Panc1 (cell line): ENCODE data around the gene LARP1. TPM values are rescaled to one million over a fixed set of nuclear protein-coding genes. Genes with fewer than 3 reads are reported as not detected.

ENCODE experiments used
- ATAC-seq: fragments of 200-7000 bp; cut with Tn5 transposase; 2 replicates; pipeline ENCODE4 v1.9.1; 2020; ENCODE audit warnings: mild to moderate bottlenecking, moderate library complexity
- BruUV-seq: library from RNA; stranded (reverse); fragments of 400-500 nt; replicated peaks from 2 replicates; lab custom pipeline; 2021; lab: Mats Ljungman, UMichigan
- CTCF ChIA-PET: fragments of 300-600 bp; sonication (Branson Sonifier 250); formaldehyde crosslinking; loops from one replicate; lab custom pipeline; 2022; ENCODE audit warnings: antibody characterized with exemption; lab: Charles Lee
- POLR2A ChIA-PET: fragments of 300-600 bp; sonication (Branson Sonifier 250); formaldehyde crosslinking; loops from one replicate; lab custom pipeline; 2022; ENCODE audit warnings: antibody characterized with exemption; lab: Charles Lee
- DNase-seq: peaks from one replicate; pipeline ENCODE4 v3.0.0-alpha.2; 2010; ENCODE audit warnings: low read depth, low spot score
- H3K27ac ChIP-seq: 2 replicates; pipeline ENCODE4 v1.5.1; 2011; ENCODE audit warnings: mild to moderate bottlenecking, low read length, inconsistent platforms
- H3K27me3 ChIP-seq: fragments of 200-500 bp; sonication (Bioruptor generic); 2 replicates; pipeline ENCODE4 v1.6.0; 2014; ENCODE audit warnings: low read length, inconsistent platforms; ENCODE audit not compliant: control insufficient read depth, insufficient read depth
- H3K36me3 ChIP-seq: fragments of 200-500 bp; sonication (Bioruptor generic); 2 replicates; pipeline ENCODE4 v1.5.1; 2014; ENCODE audit warnings: inconsistent platforms, mild to moderate bottlenecking, low read length, moderate library complexity; ENCODE audit not compliant: control insufficient read depth, insufficient read depth
- H3K4me1 ChIP-seq: 2 replicates; pipeline ENCODE4 v1.5.1; 2011; ENCODE audit warnings: inconsistent platforms, mild to moderate bottlenecking, low read length, moderate library complexity; ENCODE audit not compliant: control insufficient read depth, insufficient read depth
- H3K4me3 ChIP-seq, 2 experiments: 2 replicates each; pipeline ENCODE4 v1.5.1; 2011 to 2012; ENCODE audit warnings: low read depth in 2 of 2, low read length in 2 of 2, mild to moderate bottlenecking in 2 of 2, inconsistent platforms in 1 of 2, moderate library complexity in 1 of 2
- H3K9me3 ChIP-seq: fragments of 200-500 bp; sonication (Bioruptor generic); 2 replicates; pipeline ENCODE4 v1.5.1; 2014; ENCODE audit warnings: low read depth, mild to moderate bottlenecking, inconsistent platforms, low read length, moderate library complexity; ENCODE audit not compliant: control insufficient read depth, insufficient read depth
- POLR2AphosphoS5 ChIP-seq: IDR thresholded peaks from 2 replicates; pipeline ENCODE4 v1.6.1; 2012; ENCODE audit warnings: mild to moderate bottlenecking, low read depth, low read length, moderate library complexity
- SIN3A ChIP-seq: IDR thresholded peaks from 2 replicates; pipeline ENCODE4 v1.6.1; 2012; ENCODE audit warnings: low read depth, mild to moderate bottlenecking, low read length, moderate library complexity, borderline replicate concordance; ENCODE audit not compliant: insufficient read depth
- TCF7L2 ChIP-seq: IDR thresholded peaks from 2 replicates; pipeline ENCODE4 v1.6.1; 2011; ENCODE audit warnings: mild to moderate bottlenecking, low read depth, low read length, inconsistent platforms
- in situ Hi-C: cut with HindIII; loops from 2 replicates; pipeline ENCODE4 v1.10.0; 2016; ENCODE audit warnings: low sequenced_read_pairs, low pct_unique_long_range_greater_than_20kb
- intact Hi-C: fragments of 100-400 bp; cut with micrococcal nuclease; formaldehyde crosslinking; loops from one replicate; pipeline ENCODE4 v1.10.0; 2022; ENCODE audit not compliant: unreplicated experiment
- total RNA-seq: library from RNA; stranded (reverse); gene quantifications from one replicate; pipeline ENCODE4 v1.2.1, GENCODE V29; 2021; ENCODE audit not compliant: unreplicated experiment
- TF ChIP-seq, protein P1 (sequence below): fragments of 450-650 bp; IDR thresholded peaks from 2 replicates; pipeline ENCODE4 v1.5.1; 2017; ENCODE audit warnings: mild to moderate bottlenecking
- TF ChIP-seq, protein P2 (sequence below), 2 experiments: IDR thresholded peaks; 2 replicates each; pipeline ENCODE4 v1.6.1; 2011 to 2012; ENCODE audit warnings: low read depth in 2 of 2, control low read depth in 1 of 2, low read length in 1 of 2, mild to moderate bottlenecking in 1 of 2, moderate library complexity in 1 of 2; ENCODE audit not compliant: insufficient read depth in 1 of 2

The LARP1 gene
- total RNA-seq, 1 experiment from 2014 or later = 325 TPM

- in situ Hi-C loops = no loop called here
- DNase-seq (no peak), ATAC-seq (0 out of 2 replicates have a peak, but pooled peaks have one; percentile 40)
- H3K27me3 ChIP-seq = no peaks in the 10 kb centered on the region
- BruUV-seq = no TSS peak
- H3K9me3 ChIP-seq = no peaks in the 10 kb centered on the region
- CTCF ChIA-PET = no interaction called here
- intact Hi-C loops = no loop called here
- H3K4me3 ChIP-seq = no peak overlapping the region
- POLR2A ChIA-PET = interaction anchor here (0.6 kb wide), 1 partner anchor 19 kb away, joined by 3 read pairs; no protein-coding TSS in a partner anchor
- no peaks in the 10 kb centered on the region for H3K36me3 ChIP-seq
- TF ChIP-seq SIN3A (no peak), POLR2AphosphoS5 (no peak), TCF7L2 (no peak)
- TF ChIP-seq, protein P1, sequence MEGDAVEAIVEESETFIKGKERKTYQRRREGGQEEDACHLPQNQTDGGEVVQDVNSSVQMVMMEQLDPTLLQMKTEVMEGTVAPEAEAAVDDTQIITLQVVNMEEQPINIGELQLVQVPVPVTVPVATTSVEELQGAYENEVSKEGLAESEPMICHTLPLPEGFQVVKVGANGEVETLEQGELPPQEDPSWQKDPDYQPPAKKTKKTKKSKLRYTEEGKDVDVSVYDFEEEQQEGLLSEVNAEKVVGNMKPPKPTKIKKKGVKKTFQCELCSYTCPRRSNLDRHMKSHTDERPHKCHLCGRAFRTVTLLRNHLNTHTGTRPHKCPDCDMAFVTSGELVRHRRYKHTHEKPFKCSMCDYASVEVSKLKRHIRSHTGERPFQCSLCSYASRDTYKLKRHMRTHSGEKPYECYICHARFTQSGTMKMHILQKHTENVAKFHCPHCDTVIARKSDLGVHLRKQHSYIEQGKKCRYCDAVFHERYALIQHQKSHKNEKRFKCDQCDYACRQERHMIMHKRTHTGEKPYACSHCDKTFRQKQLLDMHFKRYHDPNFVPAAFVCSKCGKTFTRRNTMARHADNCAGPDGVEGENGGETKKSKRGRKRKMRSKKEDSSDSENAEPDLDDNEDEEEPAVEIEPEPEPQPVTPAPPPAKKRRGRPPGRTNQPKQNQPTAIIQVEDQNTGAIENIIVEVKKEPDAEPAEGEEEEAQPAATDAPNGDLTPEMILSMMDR = no peak
- TF ChIP-seq, protein P2, sequence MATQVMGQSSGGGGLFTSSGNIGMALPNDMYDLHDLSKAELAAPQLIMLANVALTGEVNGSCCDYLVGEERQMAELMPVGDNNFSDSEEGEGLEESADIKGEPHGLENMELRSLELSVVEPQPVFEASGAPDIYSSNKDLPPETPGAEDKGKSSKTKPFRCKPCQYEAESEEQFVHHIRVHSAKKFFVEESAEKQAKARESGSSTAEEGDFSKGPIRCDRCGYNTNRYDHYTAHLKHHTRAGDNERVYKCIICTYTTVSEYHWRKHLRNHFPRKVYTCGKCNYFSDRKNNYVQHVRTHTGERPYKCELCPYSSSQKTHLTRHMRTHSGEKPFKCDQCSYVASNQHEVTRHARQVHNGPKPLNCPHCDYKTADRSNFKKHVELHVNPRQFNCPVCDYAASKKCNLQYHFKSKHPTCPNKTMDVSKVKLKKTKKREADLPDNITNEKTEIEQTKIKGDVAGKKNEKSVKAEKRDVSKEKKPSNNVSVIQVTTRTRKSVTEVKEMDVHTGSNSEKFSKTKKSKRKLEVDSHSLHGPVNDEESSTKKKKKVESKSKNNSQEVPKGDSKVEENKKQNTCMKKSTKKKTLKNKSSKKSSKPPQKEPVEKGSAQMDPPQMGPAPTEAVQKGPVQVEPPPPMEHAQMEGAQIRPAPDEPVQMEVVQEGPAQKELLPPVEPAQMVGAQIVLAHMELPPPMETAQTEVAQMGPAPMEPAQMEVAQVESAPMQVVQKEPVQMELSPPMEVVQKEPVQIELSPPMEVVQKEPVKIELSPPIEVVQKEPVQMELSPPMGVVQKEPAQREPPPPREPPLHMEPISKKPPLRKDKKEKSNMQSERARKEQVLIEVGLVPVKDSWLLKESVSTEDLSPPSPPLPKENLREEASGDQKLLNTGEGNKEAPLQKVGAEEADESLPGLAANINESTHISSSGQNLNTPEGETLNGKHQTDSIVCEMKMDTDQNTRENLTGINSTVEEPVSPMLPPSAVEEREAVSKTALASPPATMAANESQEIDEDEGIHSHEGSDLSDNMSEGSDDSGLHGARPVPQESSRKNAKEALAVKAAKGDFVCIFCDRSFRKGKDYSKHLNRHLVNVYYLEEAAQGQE (IDR thresholded peaks at IDR 0.05; ENCODE audit: insufficient read depth in 1 of 2, low read depth in 2 of 2, low read length in 1 of 2) = no peak
- H3K4me1 ChIP-seq = peaks cover 51% of the 10 kb centered on the region
- no peak overlapping the region for H3K27ac ChIP-seq
Measured at GRCh38 chr5:154778534-154778933, 23.4 kb downstream of the LARP1 start.

GRCh38 chr5:154779105-154779504, 23.9 kb downstream of the LARP1 start:
- DNase-seq = peak; percentile 35
- POLR2A ChIA-PET = interaction anchor here (0.6 kb wide), 1 partner anchor 19 kb away, joined by 3 read pairs; no protein-coding TSS in a partner anchor
- Histone ChIP-seq H3K4me3 (no peak overlapping the region), H3K27me3 (no peaks in the 10 kb centered on the region), H3K4me1 (peaks cover 54% of the 10 kb centered on the region), H3K27ac (no peak overlapping the region), H3K36me3 (no peaks in the 10 kb centered on the region), H3K9me3 (no peaks in the 10 kb centered on the region)
- in situ Hi-C loops = no loop called here
- CTCF ChIA-PET = no interaction called here
- BruUV-seq = no TSS peak
- ATAC-seq = peak; percentile 57; the same call in 1 of the 2 replicates
- TF ChIP-seq, protein P2 (IDR thresholded peaks at IDR 0.05; ENCODE audit: insufficient read depth in 1 of 2, low read depth in 2 of 2, low read length in 1 of 2) = no peak
- TF ChIP-seq, protein P1 = no peak
- TF ChIP-seq POLR2AphosphoS5 (no peak), SIN3A (no peak), TCF7L2 (no peak)
- intact Hi-C loops = no loop called here
